B cell (primary cell): ENCODE results near the gene SORL1. TPM values are rescaled to one million over a fixed set of nuclear protein-coding genes. Genes with fewer than 3 reads are reported as not detected.

ENCODE experiments used
- ATAC-seq: fragments of 200-7000 bp; cut with Tn5 transposase; one replicate; pipeline ENCODE4 v1.10.0; 2021; ENCODE audit warnings: low read depth, mild to moderate bottlenecking, moderate number of reproducible peaks, moderate library complexity
- CTCF ChIA-PET: fragments of 350-600 bp; sonication (Branson Sonifier 250); formaldehyde crosslinking; loops from one replicate; lab custom pipeline; 2021; ENCODE audit warnings: antibody characterized with exemption, inconsistent platforms; lab: Charles Lee
- POLR2A ChIA-PET: fragments of 350-600 bp; sonication (Branson Sonifier 250); formaldehyde crosslinking; loops from one replicate; lab custom pipeline; 2021; ENCODE audit warnings: antibody characterized with exemption; lab: Charles Lee
- DNase-seq: peaks from one replicate; pipeline ENCODE4 v3.0.0; 2013
- H2AFZ ChIP-seq: 2 replicates; pipeline ENCODE4 v1.6.1; 2012; ENCODE audit warnings: mild to moderate bottlenecking, low read depth, low read length; ENCODE audit not compliant: insufficient read depth, poor library complexity, severe bottlenecking
- H3K27ac ChIP-seq, 2 donors: 1 replicate in 1 of 2; 2 replicates in 1 of 2; pipeline ENCODE4 v1.5.1; 2012 to 2013; ENCODE audit warnings: low read length in 2 of 2, mild to moderate bottlenecking in 2 of 2, moderate library complexity in 1 of 2
- H3K27me3 ChIP-seq, 4 experiments: fragments of 200-600 bp in 1 of 4; sonication (generic) in 1 of 4; replicated peaks in 1 of 4; 1 replicate in 2 of 4; 2 replicates in 2 of 4; pipeline versions ENCODE4 v1.6.1 to v1.7.0; 2013 to 2016; ENCODE audit warnings: low read length in 3 of 4, mild to moderate bottlenecking in 2 of 4, mixed read lengths in 1 of 4, moderate library complexity in 1 of 4; ENCODE audit not compliant: insufficient read depth in 4 of 4, control insufficient read depth in 3 of 4; ENCODE audit errors: control extremely low read depth in 1 of 4
- H3K36me3 ChIP-seq, 2 experiments: replicated peaks in 1 of 2; 1 replicate in 1 of 2; 2 replicates in 1 of 2; pipeline versions ENCODE4 v1.6.1 to v1.7.1; 2013; ENCODE audit warnings: low read length in 1 of 2; ENCODE audit not compliant: insufficient read depth in 2 of 2, control insufficient read depth in 1 of 2; ENCODE audit errors: control extremely low read depth in 1 of 2, extremely low read depth in 1 of 2
- H3K4me1 ChIP-seq, 2 donors: fragments of 200-600 bp in 1 of 2; sonication (generic) in 1 of 2; 1 replicate in 1 of 2; 2 replicates in 1 of 2; pipeline versions ENCODE4 v1.5.1 to v1.6.1; 2013 to 2017; ENCODE audit warnings: low read length in 2 of 2; ENCODE audit not compliant: control insufficient read depth in 2 of 2, insufficient read depth in 2 of 2
- H3K4me2 ChIP-seq: replicated peaks from 2 replicates; pipeline ENCODE3; 2012; ENCODE audit warnings: mild to moderate bottlenecking, low read depth, low read length; ENCODE audit not compliant: poor library complexity, severe bottlenecking
- H3K4me3 ChIP-seq, 5 experiments: fragments of 200-600 bp in 1 of 5; sonication (generic) in 1 of 5; 1 replicate in 3 of 5; 2 replicates in 2 of 5; pipeline versions ENCODE4 v1.5.1 to v1.7.0; 2011 to 2016; ENCODE audit warnings: low read length in 4 of 5, mild to moderate bottlenecking in 4 of 5, low read depth in 2 of 5, control low read depth in 1 of 5, moderate library complexity in 1 of 5; ENCODE audit not compliant: insufficient read depth in 1 of 5; ENCODE audit errors: control extremely low read depth in 1 of 5, extremely low read depth in 1 of 5
- H3K79me2 ChIP-seq: fragments of 200-600 bp; sonication (generic); one replicate; pipeline ENCODE4 v1.6.0; 2016; ENCODE audit warnings: low read length; ENCODE audit not compliant: control insufficient read depth, insufficient read depth
- H3K9ac ChIP-seq: fragments of 200-600 bp; sonication (generic); 2 replicates; pipeline ENCODE4 v1.6.1; 2017; ENCODE audit warnings: mild to moderate bottlenecking, low read length, moderate library complexity
- H3K9me3 ChIP-seq, 3 donors: one replicate each; pipeline versions ENCODE4 v1.6.1 to v1.7.1; 2013; ENCODE audit warnings: low read length in 2 of 3; ENCODE audit not compliant: control insufficient read depth in 2 of 3, insufficient read depth in 1 of 3; ENCODE audit errors: control extremely low read depth in 1 of 3
- H4K20me1 ChIP-seq: 2 replicates; pipeline ENCODE4 v1.6.0; 2012; ENCODE audit warnings: mild to moderate bottlenecking, low read length; ENCODE audit not compliant: insufficient read depth, control insufficient read depth, poor library complexity, severe bottlenecking
- H3K27ac Mint-ChIP-seq: one replicate; pipeline ENCODE4 v1.8.0; 2021; ENCODE audit warnings: mixed read lengths
- H3K27me3 Mint-ChIP-seq: one replicate; pipeline ENCODE4 v1.8.0; 2021; ENCODE audit warnings: mixed read lengths
- H3K4me1 Mint-ChIP-seq: one replicate; pipeline ENCODE4 v1.8.0; 2021; ENCODE audit warnings: mixed read lengths
- H3K4me3 Mint-ChIP-seq: one replicate; pipeline ENCODE4 v1.8.0; 2021; ENCODE audit warnings: mixed read lengths
- H3K9me3 Mint-ChIP-seq: one replicate; pipeline ENCODE4 v1.8.0; 2022; ENCODE audit warnings: mixed read lengths; ENCODE audit not compliant: insufficient read depth
- EZH2 ChIP-seq: IDR thresholded peaks from 2 replicates; pipeline ENCODE4 v1.6.1; 2012; ENCODE audit warnings: borderline replicate concordance, low read depth, mild to moderate bottlenecking, moderate library complexity, low read length; ENCODE audit not compliant: insufficient read depth, poor library complexity, severe bottlenecking
- WGBS: methylation state at CpG from one replicate; pipeline ENCODE4 v1.1.5; 2013; ENCODE audit warnings: missing lambda C conversion rate; ENCODE audit not compliant: insufficient coverage; 5-methylcytosine and 5-hydroxymethylcytosine counted together
- intact Hi-C: fragments of 100-400 bp; cut with micrococcal nuclease; formaldehyde crosslinking; loops from one replicate; pipeline ENCODE4 v1.10.0; 2022
- polyA plus RNA-seq: library from polyadenylated mRNA; depleted of rRNA; stranded (reverse); fragments of >200 nt; gene quantifications from 2 replicates; pipeline ENCODE4 v1.2.3, GENCODE V29; 2012
- total RNA-seq, 2 donors: library from RNA; stranded (reverse); fragments of 120-200 nt in 1 of 2; gene quantifications; 1 replicate in 1 of 2; 2 replicates in 1 of 2; pipeline versions ENCODE4 v1.2.3 to v1.2.4, GENCODE V29; 2013 to 2022
- TF ChIP-seq, protein P1 (sequence below): fragments of 200-600 bp; IDR thresholded peaks from one replicate; pipeline ENCODE4 v1.8.0; 2022; ENCODE audit warnings: antibody characterized with exemption, mild to moderate bottlenecking

SORL1 gene
- total and polyA plus RNA-seq, 2 donors (not counting 1 experiment from before 2014, with no cell fraction given) = 13.0 to 396 TPM

DNA sequence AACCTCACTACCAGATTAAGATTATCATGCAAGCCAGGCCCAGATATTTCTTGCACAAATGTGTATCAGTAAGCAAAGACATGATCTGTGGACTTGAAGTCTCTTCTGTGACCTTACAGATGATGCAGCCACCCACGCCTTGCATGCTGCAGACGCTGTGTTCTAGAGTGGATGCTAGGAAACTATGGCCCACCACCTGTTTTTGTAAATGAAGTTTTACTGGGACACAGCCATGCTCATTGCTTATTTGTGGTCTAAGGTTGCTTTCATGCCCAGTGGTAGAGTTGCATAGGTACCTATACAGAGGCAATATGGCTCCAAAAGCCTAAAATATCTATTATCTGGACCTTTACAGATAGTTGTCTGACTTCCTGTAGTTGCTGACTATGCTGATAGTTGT, 48.2 kb downstream of the SORL1 start:
- ATAC-seq = no peak
- no peaks in the 10 kb centered on the region for H3K27me3 ChIP-seq
- peaks cover 21 to 35% of the 10 kb centered on the region in 2 experiments for H3K36me3 ChIP-seq
- no peak overlapping the region for H3K4me3 ChIP-seq
- H2AFZ ChIP-seq = no peak overlapping the region
- Mint-ChIP-seq H3K27me3 (no peaks in the 10 kb centered on the region), H3K9me3 (peaks cover 4% of the 10 kb centered on the region), H3K4me1 (peaks cover 35% of the 10 kb centered on the region), H3K27ac (no peak overlapping the region), H3K4me3 (no peak overlapping the region)
- no peak overlapping the region for H3K27ac ChIP-seq
- POLR2A ChIA-PET = no interaction called here
- peaks cover 14 to 18% of the 10 kb centered on the region in 2 donors for H3K4me1 ChIP-seq
- no peak for DNase-seq
- intact Hi-C loops = no loop called here
- H3K9me3 ChIP-seq = peaks cover 2 to 4% (median 2%) of the 10 kb centered on the region in 3 donors
- CTCF ChIA-PET = no interaction called here
- H3K9ac ChIP-seq = no peak overlapping the region
- H3K4me2 ChIP-seq = no peak overlapping the region
- WGBS = 100% methylated on average over 1 of the region's 2 CpGs
- no peaks in the 10 kb centered on the region for H4K20me1 ChIP-seq
- H3K79me2 ChIP-seq = peaks cover 25% of the 10 kb centered on the region
- no peak for TF ChIP-seq EZH2
- TF ChIP-seq, protein P1, sequence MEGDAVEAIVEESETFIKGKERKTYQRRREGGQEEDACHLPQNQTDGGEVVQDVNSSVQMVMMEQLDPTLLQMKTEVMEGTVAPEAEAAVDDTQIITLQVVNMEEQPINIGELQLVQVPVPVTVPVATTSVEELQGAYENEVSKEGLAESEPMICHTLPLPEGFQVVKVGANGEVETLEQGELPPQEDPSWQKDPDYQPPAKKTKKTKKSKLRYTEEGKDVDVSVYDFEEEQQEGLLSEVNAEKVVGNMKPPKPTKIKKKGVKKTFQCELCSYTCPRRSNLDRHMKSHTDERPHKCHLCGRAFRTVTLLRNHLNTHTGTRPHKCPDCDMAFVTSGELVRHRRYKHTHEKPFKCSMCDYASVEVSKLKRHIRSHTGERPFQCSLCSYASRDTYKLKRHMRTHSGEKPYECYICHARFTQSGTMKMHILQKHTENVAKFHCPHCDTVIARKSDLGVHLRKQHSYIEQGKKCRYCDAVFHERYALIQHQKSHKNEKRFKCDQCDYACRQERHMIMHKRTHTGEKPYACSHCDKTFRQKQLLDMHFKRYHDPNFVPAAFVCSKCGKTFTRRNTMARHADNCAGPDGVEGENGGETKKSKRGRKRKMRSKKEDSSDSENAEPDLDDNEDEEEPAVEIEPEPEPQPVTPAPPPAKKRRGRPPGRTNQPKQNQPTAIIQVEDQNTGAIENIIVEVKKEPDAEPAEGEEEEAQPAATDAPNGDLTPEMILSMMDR = no peak

DNA sequence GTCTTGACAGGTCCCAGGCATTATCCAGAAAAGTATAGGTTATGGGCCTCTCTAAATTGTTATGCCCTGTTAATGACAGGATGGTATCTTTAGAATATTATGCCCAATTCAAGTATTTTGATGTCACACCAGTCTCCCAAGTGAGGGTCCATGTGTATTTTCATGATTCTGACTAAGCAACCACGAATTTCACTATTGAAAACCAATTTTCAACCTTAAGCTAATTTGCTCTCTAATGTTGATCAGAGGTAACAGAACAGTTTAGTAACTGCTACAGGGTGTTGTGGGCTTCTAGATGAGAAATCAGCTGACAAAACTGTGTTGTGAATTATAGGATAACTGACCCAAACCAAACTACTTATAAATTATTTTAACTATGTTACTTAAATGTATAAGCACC, 48.6 kb downstream of the SORL1 start:
- peaks cover 10 to 13% of the 10 kb centered on the region in 2 donors for H3K4me1 ChIP-seq
- ATAC-seq (no peak), DNase-seq (no peak)
- TF ChIP-seq, protein P1 = no peak
- no peak for TF ChIP-seq EZH2
- peaks cover 3 to 5% (median 4%) of the 10 kb centered on the region in 3 donors for H3K9me3 ChIP-seq
- Mint-ChIP-seq H3K4me1 (peaks cover 30% of the 10 kb centered on the region), H3K9me3 (peaks cover 5% of the 10 kb centered on the region), H3K27ac (no peak overlapping the region), H3K27me3 (no peaks in the 10 kb centered on the region), H3K4me3 (no peak overlapping the region)
- H3K27me3 ChIP-seq = no peaks in the 10 kb centered on the region
- peaks cover 21% of the 10 kb centered on the region for H3K79me2 ChIP-seq
- H3K9ac ChIP-seq = no peak overlapping the region
- H2AFZ ChIP-seq = no peak overlapping the region
- peaks cover 21 to 36% of the 10 kb centered on the region in 2 experiments for H3K36me3 ChIP-seq
- no peaks in the 10 kb centered on the region for H4K20me1 ChIP-seq
- CTCF ChIA-PET = no interaction called here
- no peak overlapping the region for H3K4me2 ChIP-seq
- WGBS = no CpG with 5 or more reads among the region's 1 CpG
- POLR2A ChIA-PET = no interaction called here
- H3K27ac ChIP-seq = no peak overlapping the region
- H3K4me3 ChIP-seq = no peak overlapping the region
- intact Hi-C loops = no loop called here
